Left forelimb (tissue), 1 donor: ENCODE data around the gene FGF11.
"Not testable (repeated sequence)": the region's sequence is repeated elsewhere in the genome, so short reads cannot be mapped to it uniquely, and the experiment has no call there.

ENCODE experiments used
- DNase-seq: peaks from one replicate; pipeline ENCODE4 v3.0.0-alpha.2; 2018; ENCODE audit warnings: low spot score

Gene FGF11

GRCh38 chr17:7479213-7480088 is 40.1 kb downstream of the FGF11 start, which contains the start of gene ZBTB4:
Gene ZBTB4, minus strand, starts transcription at chr17:7479631. Its CDS starts 12,830 bp downstream, at chr17:7466801.
- DNase-seq = peak; percentile 85

GRCh38 chr17:7480089-7480384 is 40.7 kb downstream of the FGF11 start:
- no peak for DNase-seq

- DNase-seq = not testable (repeated sequence)
Measured at GRCh38 chr17:7481275-7481674, 42.0 kb downstream of the FGF11 start, which contains the start of gene SLC35G6. Gene SLC35G6, plus strand, starts transcription at chr17:7481446. Its CDS starts 71 bp downstream, at chr17:7481517.

- DNase-seq = not testable (repeated sequence)
Measured at GRCh38 chr17:7481842-7482741, 42.8 kb downstream of the FGF11 start.

- not testable (repeated sequence) for DNase-seq
Measured at GRCh38 chr17:7482742-7483088, 43.4 kb downstream of the FGF11 start.

GRCh38 chr17:7483255-7484066 is 44.1 kb downstream of the FGF11 start:
- DNase-seq = peak; percentile 96

- peak; percentile 98 for DNase-seq
Measured at GRCh38 chr17:7484067-7484918, 45.0 kb downstream of the FGF11 start, which contains the start of gene POLR2A. Gene POLR2A, plus strand, starts transcription at chr17:7484366.

- no peak for DNase-seq
Measured at GRCh38 chr17:7484919-7485377, 45.6 kb downstream of the FGF11 start.

GRCh38 chr17:7486181-7486580 is 46.9 kb downstream of the FGF11 start:
- no peak for DNase-seq

- no peak for DNase-seq
Measured at GRCh38 chr17:7490144-7490543, 50.8 kb downstream of the FGF11 start.

GRCh38 chr17:7491583-7491982 is 52.3 kb downstream of the FGF11 start:
- DNase-seq = no peak

- no peak for DNase-seq
Measured at GRCh38 chr17:7493941-7494340, 54.6 kb downstream of the FGF11 start.
